ENCODE results near the gene STPG2.

The STPG2 gene

DNA sequence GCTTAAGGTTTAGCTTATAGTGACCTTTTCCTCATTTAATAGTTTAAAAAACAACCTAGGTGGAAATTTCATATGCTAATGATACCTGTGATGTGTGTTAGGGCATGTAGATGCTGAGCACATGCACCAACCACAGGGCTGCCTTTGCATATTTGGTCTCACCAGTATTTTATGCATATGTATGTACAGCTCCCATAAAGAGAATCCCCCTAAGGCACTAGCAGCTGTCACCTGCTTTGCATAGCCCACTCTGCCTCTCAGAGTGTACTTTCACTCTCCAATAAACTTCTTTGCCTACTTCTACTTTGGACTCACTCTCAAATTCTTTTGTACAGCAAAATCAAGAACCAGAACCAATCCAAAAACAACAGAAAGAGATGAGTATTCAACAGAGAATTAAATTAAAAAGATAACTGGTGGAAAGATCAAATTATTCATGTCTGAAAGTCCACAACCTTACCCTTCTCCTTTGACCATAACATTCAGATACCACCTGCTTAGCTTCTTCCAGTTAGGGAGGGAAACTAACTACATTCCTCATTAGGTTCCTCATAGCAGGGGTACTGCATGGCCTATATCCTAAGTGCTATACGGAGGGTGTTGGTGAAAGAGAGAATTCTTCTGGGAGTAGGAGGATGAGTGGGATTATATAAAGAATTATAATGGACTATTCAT lies 250.5 kb downstream of the STPG2 start:
- H3K4me3 ChIP-seq (ENCODE audit: low read depth, low read length): no peak overlapping the region
- no peak for TF ChIP-seq CTCF (IDR thresholded peaks at IDR 0.05; ENCODE audit: borderline replicate concordance, insufficient read depth, low read depth, low read length)

- TF ChIP-seq CTCF (IDR thresholded peaks at IDR 0.05; ENCODE audit: borderline replicate concordance, insufficient read depth, low read depth, low read length): no peak
- H3K4me3 ChIP-seq (ENCODE audit: low read depth, low read length): no peak overlapping the region
These were observed 263.3 kb downstream of the STPG2 start for GRCh38 chr4:97879942-97880341.

DNA sequence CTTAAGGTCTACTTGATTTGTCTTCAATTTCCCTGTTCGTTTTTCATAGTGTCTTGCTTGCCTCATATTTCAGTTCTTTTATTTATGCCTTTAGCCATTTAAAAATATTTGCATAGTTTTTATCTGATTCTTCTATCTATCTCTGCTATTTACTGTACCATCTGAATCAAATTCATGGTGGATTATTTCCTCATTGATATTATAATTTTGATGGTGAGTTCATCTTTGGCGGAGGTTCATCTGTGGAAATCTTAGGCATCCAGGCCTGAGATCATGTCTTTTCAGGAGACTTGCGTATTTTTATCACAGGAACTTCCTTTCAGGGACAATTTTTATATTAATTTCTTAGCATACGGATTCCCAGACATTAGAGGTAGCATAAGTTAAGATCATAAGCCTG lies 275.2 kb downstream of the STPG2 start:
- no peak for TF ChIP-seq CTCF (IDR thresholded peaks at IDR 0.05; ENCODE audit: borderline replicate concordance, insufficient read depth, low read depth, low read length)
- no peak overlapping the region for H3K4me3 ChIP-seq (ENCODE audit: low read depth, low read length)

DNA sequence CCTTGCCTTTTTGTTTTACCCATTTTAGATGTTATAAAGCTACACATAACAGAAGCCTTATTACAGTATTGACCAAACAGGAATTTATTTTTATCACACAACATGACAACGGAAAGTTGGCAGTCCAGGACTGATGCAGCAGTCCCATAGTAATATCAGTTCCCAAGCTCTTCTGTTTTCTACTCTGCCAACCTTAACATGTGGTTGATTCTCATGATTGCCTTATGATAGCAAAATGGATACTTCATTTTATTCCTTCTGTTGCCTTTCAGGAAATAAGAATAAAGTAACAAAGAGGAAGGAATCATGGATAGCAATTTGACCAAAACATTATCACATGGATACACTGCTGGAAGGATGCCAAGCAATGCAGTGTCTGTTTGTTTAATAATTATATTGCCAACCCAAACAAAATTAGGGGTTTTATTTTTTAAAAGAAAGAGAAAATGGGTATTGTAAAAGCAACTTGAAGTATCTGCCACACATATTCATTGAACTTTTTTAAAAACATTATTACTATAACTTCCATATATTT lies 275.7 kb downstream of the STPG2 start:
- H3K4me3 ChIP-seq (ENCODE audit: low read depth, low read length): no peak overlapping the region
- TF ChIP-seq CTCF (IDR thresholded peaks at IDR 0.05; ENCODE audit: borderline replicate concordance, insufficient read depth, low read depth, low read length): no peak

- TF ChIP-seq CTCF (IDR thresholded peaks at IDR 0.05; ENCODE audit: borderline replicate concordance, insufficient read depth, low read depth, low read length): no peak
- no peak overlapping the region for H3K4me3 ChIP-seq (ENCODE audit: low read depth, low read length)
These were observed 276.3 kb downstream of the STPG2 start for GRCh38 chr4:97866821-97867556.

DNA sequence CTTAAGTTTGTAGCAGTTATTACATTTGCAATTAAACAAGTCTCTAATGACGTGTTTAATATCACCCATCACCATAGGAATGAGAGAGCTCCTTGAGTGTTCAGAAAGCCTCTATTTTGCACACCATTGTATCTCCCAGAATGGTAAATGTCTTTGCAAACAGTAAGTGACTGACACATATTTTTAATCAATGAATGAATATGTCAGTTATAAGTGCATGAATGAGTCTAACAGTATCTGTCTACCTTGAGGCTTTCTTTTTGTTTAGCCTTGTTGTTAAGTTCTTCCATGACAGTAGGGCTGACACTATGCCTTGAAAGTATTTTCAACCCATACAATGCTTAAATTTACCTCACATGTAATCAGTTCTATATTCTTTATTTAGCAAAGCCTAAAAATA lies 292.2 kb downstream of the STPG2 start:
- TF ChIP-seq CTCF (IDR thresholded peaks at IDR 0.05; ENCODE audit: borderline replicate concordance, insufficient read depth, low read depth, low read length): no peak
- no peak overlapping the region for H3K4me3 ChIP-seq (ENCODE audit: low read depth, low read length)

GRCh38 chr4:97845758-97846157 lies 297.5 kb downstream of the STPG2 start:
- no peak for TF ChIP-seq CTCF (IDR thresholded peaks at IDR 0.05; ENCODE audit: borderline replicate concordance, insufficient read depth, low read depth, low read length)
- H3K4me3 ChIP-seq (ENCODE audit: low read depth, low read length): no peak overlapping the region
